AML-193 (cell line): ENCODE measurements around the gene ABCC1.
"Not testable (repeated sequence)": the region's sequence is repeated elsewhere in the genome, so short reads cannot be mapped to it uniquely, and the experiment has no call there.

Experiments used
- DNase-seq, 2 experiments: peaks; one replicate each; lab custom pipeline; 2025; lab: John Stamatoyannopoulos, UW

ABCC1 gene

DNA sequence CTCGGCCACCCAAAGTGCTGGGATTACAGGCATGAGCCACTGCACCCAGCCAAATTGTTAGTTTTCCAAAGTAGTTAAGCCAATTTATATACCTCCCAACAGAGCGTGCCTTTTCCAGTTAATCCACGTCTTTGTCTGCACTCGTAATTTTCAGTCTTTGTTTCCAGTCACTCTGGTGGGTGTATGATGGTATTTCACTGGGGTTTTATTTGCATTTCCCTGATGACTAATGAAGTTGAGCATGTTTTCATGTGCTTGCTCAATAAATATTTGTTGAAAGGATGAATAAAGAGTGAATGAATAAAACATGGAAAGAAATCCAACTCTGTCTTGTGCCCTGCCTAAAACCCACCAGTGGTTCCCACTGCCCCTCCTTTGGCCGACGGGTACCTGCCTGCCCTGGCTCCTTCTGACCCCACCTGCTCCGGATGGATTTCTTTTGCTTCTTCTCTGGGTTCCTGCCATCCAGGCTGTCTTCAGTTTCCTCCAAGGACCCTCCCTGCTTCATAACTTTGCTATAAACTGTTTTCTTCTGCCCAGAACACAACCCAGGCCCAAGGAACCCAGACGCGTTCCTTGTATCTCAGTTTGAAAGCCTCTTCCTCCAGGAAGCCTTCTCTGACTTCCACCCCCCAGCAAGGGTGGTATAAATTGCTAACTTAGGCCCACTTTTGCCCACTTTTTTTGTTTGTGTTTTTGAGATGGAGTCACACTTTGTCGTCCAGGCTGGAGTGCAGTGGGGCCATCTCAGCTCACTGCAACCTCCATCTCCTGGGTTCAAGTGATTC, 3.0 kb upstream of the ABCC1 start:
- no peak for DNase-seq

DNA sequence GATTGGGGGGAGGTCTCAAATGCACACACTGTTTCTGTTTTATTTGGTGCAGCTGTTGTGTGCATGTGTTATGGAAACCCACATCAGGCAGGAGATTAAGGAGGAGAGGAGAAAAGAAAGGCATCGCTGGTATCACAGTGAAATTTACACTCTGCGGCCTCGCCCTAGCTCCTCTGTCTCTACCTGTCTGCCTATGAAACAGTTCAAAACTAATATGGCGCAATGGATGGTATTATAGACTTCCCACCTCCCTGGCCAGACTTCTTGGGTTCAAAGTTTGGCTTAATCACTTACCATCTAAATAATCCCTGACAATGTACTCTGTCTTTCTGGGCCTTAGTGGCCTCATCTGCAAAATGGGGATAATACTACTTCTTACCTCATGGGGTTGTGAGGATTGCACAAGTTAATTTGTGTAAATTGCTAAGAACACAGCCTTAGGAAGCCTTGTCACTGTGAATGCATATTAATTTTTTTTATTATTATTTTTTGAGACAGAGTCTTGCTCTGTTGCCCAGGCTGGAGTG, 1.4 kb upstream of the ABCC1 start:
- no peak for DNase-seq

DNA sequence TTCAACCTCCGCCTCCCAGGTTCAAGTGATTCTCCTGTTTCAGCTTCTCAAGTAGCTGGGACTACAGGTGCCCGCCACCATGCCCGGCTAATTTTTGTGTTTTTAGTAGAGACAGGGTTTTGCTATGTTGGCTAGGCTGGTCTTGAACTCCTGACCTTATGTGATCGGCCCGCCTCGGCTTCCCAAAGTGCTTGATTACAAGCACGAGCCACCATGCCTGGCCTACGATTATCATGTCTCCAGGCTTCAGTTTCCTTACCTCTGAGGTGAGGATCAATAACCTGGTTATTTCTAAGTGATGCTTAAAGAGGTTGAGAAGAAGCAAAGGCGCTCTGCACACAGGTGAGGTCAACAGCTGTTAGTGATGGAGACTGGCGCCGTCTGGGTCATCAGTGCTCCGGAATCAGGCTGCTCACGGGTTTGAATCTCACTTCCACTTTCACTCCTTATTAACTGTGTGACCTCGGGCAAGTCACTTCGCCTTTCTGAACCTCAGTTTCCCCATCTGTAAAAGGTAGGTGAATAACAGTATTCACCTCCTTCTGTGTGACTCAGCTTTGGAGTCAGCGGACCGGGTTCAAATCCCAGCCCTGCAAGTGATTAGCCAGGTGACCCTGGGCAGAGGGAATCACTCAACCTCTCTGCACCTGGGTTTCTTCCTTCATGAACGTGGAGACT, 745 bp upstream of the ABCC1 start:
- no peak for DNase-seq

DNA sequence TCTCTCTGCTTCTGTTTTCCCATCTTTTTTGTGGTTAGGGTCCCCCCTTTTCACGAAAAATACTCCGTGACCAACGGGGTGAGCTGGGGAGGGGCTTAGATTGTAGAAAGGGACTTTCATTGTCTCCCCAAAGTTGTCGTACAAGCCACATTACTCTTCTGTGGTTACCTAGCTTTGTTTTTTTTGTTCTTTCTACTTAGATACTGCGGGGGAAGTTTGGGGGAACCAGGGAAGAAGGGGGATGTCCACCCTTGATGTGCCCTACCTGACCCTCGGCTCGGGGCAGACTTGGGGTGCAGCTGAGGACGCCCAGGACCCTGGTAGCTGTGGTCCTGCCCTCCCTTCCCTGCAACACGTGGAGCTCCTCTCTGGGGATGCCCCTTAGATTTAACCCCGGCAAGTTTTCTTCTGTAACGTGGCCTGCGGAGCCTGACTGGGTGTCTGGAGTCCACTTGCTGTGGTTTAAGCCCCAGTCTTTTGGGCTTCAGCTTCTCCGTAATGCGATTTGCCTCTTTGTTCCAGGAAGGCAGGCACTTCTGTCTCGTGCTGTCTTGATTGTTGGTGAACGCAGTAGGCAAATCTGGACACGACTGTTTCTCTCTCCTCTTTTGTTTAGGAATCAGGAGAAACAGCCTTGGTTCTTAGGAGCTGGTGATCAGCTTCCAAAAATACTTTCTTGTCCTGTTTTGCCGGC, 892 bp downstream of the ABCC1 start:
- DNase-seq, result peak; percentile 24 to 25

DNA sequence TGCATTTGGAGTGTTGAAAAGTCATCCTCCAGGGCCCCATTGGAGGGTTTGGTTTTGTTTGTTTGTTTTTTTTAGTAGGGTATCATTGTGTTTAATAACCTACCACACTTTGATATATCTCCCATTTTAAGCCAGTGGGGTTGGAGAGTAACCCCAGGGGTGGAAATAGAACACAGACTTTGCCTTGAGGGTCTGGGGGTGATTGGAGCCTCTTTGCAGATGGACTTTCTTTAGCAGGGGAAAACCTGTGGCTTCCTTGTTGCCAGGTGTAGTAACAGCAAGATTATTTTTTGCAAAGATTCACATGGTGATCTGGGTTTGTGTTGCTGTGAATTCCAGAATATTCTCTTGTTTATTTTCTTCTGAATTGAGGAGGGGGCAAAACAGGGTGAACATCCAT, 1.5 kb downstream of the ABCC1 start:
- DNase-seq, result no peak

DNA sequence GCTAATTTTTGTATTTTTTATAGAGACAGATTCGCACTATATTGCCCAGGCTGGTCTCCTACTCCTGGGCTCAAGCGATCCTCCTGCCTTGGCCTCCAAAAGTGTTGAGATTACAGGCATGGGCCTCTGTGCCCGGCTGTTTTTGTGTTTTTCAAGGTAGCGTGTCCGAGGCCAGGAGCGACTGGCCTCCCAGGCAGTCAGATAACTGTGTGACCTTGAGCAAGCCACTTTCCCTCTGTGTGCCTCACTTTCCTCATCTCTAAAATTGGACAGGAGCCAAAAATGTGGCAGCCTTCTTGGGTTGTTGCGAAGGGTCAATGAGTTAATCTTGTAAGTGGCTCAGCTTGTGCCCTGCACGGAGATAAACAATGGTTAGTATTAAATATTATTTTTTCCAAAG, 2.4 kb downstream of the ABCC1 start:
- DNase-seq, result no peak

DNA sequence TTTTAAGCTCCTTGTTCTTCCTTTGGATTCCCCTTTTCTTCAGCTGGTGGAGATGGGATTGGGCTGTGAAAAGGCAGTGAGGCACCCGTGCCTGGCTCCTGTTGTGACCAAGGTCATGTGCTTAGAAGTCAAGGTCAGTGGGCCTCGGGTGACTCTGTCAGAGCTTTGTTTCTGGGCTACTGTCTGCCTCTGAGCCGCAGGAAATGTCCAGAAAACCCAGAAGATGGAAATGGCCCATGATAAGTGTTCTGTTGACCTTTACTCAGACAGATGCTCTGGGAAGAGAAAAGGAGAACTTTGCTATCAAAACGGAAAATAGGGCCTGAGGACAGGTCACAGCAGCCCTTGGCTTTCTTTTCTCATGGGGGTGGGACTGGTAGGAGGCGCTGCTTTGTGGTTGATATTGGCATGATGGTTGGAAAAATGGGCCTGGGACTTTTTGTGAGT, 2.9 kb downstream of the ABCC1 start:
- no peak for DNase-seq

DNA sequence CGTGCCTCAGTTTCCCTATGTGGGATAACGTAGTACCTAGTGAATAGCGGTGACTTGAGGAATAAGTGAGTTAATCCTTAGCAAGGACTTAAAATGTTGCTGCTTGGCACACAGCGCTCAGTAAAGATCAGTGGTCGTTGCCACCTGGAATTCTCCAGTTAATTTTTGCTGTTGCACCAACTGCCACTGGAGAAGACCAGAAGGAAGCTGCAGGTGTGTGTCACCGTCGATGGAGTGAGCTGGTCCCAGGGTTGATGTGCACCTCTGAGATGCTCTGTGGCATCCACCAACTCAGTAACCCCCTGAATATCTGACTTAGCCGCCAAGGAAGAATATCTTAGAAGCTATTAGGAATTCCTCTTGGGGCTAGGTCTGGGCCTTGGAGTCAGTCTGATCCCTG, 4.1 kb downstream of the ABCC1 start:
- DNase-seq, result no peak

DNA sequence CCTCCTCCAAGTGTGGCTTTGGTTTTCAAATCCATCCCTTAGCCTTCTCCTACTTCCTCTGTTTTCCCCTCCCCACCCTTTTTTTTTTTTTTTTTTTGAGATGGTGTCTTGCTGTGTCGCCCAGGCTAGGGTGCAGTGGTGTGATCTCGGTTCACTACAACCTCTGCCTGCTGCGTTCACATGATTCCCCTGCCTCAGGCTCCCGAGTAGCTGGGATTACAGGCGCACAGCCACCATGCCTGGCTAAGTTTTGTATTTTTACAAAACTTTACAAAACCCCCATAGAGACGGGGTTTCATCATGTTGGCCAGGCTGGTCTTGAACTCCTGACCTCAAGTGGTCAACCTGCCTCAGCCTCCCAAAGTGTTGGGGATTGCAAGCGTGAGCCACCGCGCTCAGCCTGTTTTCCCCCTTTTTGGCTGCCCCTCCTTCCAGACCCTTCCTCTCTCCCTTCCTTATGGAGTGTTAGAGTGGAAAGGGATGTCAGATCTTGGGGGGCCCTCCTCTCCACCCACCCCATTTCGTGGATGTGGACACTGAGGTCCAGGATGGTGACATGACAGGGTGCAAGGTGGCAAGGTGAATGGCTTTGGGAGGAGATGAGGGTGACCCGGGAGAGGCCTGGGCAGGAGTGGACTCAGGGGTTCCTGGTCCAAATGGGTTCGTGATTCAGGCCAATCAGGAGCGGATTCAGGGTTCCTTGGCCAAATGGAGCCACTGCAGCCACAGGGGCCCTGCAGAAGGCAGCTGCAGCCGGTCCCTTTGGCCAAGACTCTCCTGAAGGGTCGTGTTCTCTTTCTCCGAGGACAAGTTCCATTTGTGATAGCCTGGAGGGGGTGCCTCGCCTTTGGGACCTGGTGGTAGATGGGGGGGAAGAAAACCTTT, 4.8 kb downstream of the ABCC1 start:
- DNase-seq, result no peak

DNA sequence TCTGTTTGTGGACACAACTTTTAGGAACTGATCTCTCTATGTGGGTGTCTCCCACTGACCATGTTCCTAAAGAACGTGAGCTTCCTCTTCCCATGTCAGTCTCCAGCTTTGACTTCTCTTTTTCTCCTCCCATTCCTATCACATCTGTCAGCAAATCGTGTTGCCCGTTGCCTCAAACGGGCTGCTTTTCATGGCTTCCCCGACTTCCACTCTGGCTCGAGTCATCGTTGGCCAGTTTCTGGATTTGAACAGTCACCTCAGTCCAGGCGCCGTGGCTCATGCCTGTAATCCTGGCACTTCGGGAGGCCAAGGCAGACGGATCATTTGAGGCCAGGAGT, 5.4 kb downstream of the ABCC1 start:
- no peak for DNase-seq

DNA sequence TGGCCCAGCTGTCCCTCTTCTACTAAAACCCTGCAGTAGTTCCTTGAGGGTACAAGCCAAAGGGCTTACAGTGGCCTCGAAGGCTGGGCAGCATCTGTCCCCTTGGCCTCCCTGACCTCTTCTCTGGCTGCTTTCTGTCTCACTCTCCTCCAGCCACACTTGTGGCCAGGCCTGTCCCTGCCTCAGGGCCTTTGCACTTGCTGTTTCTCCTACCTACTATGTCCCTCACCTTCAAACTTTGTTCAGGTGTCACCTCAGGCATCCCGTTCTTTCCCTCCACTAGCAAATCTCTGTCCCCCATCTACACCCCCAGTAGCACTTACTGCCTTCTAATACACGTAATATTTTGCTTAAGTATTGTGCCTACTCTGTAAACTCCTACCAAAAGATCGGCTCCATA, 6.0 kb downstream of the ABCC1 start:
- no peak for DNase-seq

DNA sequence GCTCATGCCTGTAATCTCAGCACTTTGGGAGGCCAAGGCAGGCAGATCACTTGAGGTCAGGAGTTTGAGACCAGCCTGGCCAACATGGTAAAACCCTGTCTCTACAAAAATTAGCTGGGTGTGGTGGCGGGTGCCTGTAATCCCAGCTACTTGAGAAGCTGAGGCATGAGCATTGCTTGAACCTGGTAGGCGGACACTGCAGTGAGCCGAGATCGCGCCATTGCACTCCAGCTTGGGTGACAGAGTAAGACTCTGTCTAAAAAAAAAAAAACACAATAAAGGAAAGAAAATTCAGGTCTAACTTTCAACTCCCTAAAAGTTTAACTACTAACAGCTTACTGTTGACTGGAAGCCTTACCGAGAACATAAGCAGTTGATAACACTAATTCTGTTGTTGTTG, 6.7 kb downstream of the ABCC1 start:
- not testable (repeated sequence) for DNase-seq

DNA sequence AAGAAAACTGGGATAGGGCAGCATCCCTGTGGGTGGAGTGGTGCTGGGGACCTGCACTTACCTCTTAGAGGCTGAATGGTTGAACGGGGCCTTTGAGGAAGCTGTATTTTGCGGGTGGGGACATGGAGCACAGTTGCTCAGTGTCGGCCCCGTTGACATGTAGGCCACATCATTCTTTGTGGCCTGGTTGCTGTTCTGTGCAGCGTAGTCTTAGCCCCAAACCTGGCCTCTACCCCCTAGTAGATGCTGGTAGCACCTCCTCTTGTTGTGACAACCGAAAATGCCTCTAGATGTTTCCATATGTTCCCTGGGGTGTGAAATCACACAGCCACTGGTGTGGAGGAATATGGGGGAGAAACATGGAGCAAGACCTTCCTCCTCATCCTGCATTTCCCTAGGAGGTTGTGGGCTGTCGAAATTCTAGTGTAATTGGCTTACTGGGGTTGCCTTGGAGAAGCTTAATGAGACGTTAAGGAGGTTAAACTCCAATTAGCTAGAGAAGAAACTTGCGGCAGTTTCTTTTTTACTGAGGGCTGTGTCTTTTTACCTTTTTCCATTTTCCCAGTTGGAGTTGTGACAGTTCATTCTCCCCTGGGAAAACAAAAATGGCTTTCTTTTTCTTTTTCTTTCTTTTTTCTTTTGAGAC, 9.4 kb downstream of the ABCC1 start:
- DNase-seq, result no peak

DNA sequence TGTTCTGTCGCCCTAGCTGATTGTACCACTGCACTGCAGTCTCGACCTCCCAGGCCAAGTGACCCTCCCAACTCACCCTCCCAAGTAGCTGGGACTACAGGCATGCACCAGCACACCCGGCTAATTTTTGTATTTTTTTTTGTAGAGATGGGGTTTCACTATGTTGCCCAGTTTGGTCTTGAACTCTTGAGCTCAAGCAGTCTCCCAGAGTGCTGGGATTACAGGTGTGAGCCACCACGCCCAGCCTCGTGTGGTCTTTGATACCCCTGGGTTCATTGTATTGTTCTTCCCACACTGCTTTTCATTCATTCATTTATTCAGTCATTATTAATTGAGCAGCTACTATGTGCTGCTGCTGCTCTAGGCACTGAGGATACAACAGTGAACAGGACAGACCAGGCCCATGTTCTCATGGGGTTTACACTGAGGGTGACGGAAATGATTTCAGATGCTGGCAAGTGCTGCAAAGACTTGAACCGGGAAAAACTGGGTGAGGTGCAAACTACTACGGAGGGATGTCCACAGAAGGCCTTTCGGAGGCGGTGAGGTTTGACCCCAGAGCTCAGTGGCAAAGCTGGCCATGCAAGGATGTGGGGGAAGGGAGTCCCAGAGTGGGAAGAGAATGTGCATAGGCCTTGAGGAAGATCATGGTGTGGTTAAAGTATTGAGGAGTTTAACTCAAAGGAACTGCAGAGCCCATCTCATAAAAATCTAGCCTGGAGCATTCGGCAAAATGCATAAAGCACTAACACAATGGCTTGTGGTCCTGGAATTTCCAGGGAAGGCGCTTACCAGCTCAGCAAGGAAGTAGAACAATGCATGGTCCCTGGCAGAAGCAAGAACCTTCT, 10.9 kb downstream of the ABCC1 start:
- no peak for DNase-seq

DNA sequence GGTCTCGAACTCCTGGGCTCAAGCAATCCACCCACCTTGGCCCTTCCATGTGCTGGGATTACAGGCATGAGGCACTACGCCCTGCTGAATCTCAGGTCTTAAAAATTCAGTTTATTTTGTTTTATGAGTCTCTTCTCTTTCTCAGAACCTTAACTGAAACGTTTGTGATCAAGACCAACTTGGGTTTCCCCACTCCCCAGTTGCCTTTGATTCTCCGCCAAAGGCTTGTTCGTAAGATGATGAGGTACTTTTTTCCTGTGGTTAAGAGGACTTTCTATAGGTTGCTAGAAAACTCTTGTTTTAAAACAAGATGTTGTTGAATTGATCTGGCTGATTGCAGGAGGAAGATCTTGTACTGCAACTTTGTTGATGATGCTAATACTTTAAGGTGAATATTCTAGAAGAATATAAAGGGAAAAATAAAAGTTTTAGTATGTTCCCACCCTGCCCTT, 11.7 kb downstream of the ABCC1 start:
- DNase-seq, result no peak

DNA sequence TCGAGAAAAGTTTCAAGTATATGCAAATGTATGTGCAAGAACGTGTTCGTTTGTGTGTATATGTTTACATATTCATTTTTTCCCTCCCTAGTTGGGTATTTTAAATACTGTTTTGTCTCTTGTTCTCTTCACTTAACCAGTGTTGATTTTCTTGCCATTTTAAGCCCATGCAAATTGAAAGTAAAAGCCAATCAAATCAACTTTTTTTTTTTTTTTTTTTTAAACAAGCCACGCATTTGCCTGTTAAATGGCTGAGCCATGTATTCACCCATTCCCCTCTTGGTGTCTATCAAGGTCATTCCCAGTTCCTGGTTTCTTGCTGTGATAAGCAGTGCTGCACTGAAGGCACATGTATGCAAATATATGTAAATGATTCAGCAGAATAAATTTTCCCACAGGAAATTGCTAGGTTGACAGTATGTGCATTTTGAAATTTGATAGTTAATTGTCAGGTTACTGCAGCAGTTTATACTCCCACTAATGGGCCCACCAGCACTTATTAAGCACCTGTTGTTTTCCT, 12.2 kb downstream of the ABCC1 start:
- no peak for DNase-seq

DNA sequence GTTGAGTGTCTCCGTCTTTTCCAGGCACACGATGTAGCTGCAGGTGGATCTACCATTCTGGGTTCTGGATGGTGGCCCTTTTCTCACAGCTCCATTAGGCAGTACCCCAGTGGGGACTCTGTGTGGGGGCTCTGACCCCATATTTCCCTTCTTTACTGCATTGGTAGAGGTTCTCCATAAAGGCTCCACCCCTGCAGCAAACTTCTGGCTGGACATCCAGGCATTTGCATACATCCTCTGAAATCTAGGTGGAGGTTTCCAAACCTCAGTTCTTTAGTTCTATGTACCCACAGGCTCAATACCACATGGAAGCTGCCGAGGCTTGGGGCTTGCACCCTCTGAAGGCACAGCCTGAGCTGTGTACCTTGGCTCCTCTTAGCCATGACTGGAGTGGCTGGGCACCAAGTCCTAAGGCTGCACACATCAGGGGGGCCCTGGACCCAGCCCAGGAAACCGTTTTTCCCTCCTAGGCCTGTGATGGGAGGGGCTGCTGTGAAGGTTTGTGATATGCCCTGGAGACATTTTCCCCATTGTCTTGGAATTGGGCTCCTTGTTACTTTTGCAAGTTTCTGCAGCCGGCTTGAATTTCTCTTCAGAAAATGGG, 14.0 kb downstream of the ABCC1 start:
- DNase-seq, result no peak

DNA sequence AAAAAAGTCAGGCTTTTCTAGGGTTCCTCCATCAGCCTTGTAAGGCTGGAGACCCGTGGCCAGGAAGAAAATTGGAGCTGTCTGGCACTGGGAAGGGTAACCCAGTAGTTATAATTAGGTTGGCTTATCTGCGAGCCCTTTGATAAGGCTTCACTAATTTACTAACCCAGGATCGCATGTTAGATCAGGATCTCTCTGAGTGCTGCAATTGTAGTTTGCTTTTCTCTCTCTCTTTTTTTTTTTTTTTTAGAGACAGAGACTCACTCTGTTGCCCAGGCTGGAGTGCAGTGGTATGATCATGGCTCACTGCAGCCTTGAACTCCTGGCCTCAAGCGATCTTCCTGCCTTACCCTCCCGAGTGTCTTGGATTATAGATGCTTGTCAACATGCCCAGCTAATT, 17.0 kb downstream of the ABCC1 start:
- no peak for DNase-seq

DNA sequence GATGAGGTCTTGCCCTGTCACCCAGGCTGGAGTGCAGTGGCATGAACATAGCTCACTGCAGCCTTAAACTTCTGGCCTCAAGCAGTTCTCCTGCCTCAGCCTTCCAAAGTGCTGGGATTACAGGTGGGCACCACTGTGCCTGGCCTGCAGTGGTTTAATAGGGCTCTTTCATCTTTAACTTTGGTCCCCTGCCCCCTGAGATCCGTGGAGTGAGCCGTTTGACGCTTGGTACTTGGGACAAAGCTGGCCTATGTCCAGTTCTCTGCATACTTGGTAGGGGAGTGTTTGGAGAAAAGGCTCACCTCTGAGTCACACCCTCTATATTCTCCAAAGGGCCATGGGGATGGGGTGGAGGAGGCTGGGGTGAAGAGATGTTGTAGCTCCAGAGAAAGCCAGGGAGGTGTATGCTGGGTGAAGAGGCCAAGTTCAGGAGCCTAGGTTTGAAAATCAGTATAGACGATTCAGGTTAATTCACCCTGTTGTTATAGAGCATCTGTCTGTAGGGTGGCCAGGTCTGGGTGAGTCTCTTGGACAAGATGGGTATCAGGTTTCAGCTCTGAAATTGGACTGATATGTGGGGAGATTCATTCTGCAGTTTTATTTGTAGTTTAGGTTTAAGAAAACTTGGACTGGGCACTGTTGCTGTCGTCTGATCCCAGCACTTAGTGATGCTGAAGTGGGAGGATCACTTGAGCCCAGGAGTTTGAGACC, 17.6 kb downstream of the ABCC1 start:
- DNase-seq, result no peak
